GM18873 (cell line): Measurements from ENCODE around the gene ZSCAN12.
A peak's percentile ranks its signal among the peaks of the same experiment; 100 is the strongest.
"Not testable (repeated sequence)": the region's sequence is repeated elsewhere in the genome, so short reads cannot be mapped to it uniquely, and the experiment has no call there.

ENCODE experiments used
- ATAC-seq: cut with Tn5 transposase; IDR thresholded peaks from one replicate; pipeline ENCODE4 v1.9.1; 2021; ENCODE audit warnings: mild to moderate bottlenecking, moderate library complexity, moderate number of reproducible peaks; ENCODE audit not compliant: unreplicated experiment, low FRiP score

Gene ZSCAN12

DNA sequence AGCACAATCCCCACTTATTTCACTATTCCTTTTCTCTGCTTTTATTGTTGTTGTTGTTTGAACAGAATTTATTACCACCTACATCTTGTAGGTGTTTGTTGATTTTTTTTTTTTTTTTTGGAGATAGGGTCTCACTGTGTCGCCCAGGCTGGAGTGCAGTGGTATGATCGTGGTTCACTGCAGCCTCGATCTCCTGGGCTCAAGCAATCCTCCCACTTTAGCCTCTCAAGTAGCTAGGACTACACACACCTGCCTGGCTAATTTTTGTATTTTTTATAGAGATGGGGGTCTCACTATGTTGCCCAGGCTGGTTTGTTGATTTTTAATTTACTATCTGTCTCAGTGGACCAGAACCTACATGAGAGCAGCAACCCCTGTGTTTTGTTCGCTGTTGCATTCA is 3.6 kb downstream of the ZSCAN12 start:
- ATAC-seq: no peak

DNA sequence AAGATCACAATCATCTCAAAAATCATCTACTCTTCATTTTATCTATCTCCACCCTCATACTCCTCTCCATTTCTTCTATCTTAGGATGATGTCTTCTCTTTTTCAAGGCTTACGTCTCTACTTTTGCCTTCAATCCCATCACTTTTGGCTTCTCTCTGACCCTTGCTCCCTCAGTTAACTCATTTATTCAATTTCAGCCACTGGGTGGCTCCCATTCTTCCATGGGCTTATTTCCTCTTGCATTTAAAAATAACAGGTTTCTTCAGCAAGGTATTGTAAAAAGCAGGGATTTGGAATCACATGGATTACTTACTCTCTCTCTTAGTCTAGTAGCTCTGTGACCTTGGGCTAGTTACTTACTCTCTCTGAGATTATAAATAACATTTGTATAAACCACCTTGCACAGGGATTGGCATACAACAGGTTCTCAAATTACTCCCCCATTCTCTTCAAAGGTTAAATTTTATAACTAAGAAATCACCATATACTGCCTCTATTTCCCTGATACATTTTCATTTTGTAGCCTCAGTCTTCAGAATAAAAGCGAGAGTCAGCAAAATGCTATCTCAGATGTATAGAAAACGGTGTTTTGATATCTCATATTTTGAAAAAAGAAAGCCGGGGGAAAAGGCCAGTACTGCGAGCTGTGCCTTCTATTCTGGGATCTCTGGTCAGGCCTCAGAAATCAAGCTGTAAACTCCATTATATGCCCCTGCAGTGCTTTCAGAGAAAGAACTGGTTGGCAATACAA is 5.5 kb downstream of the ZSCAN12 start:
- no peak for ATAC-seq

DNA sequence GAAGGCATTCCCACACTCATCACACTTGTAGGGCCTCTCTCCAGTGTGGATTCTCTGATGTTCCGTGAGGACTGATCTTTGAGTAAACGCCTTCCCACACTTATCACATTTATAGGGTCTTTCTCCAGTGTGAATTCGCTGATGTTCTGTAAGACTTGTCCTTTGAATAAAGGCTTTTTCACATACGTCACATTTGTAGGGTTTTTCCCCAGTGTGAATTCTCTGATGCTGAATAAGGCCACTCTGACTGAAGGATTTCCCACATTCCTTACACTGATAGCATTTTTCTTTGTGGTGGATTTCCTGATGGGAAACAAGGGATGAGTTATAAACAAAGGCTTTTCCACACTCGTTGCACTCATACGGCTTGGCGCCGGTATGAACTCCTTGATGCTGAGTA is 8.9 kb downstream of the ZSCAN12 start:
- ATAC-seq: no peak

DNA sequence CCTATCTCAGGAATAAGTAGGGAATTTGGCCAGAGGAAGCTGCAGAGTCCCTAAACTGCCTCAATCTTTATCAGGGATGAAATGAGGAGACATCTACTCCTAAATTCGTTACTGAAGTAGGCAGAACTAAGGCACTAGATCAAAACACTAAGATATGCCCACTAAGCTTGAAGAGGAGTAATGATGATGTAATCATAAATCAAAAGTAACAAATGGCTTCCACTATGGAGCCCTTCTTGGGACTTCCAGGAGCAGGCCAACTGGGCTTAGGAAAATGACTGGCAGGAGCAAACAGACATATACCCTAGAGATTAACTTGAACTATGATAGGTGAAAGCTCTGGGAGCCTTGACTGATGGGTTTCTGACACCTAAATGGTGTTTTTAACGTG is 15.4 kb downstream of the ZSCAN12 start:
- no peak for ATAC-seq

DNA sequence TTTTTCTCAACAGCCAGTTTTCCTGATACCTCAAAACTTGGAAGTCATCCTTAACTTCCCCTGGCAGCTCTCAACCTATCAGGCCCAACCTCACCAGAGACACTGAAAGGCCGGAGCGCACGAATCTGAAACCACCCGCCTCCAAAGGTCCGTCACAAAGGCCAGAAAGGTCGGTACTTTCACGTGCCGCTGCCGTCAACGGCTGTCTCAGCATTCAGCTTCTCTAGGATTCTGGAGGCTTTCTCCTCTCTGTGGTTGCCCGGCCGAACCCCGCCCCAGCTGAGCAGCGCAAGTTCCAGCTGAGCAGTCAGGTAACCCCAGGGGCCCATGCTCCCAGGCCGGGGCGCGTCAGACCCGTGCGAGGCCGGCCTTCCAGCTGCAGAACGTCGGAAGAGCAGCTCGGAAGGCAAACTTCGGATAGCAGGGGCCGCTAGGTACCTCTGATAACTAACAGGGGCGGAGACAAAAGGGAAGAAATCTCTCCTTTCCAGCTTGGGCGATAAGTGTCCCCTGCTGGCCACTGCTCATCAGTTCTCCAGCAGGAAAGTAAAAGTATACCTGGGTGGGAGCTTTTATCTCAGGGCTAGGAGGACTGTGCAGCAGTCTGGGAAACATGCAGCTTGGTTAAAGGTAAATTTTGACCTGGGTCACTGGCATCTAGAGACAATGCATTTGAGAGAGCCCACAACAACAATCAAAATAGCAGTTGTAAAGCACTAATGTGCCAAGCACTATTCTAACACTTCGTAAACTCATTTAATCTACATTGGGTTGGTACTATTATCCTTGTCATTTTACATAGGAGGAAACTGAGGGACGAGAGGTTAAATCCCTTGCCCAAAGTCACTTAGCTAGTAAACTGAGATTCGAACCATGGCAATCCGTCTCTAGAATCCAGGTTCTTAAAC is 16.1 kb downstream of the ZSCAN12 start:
- ATAC-seq: peak; percentile 93

DNA sequence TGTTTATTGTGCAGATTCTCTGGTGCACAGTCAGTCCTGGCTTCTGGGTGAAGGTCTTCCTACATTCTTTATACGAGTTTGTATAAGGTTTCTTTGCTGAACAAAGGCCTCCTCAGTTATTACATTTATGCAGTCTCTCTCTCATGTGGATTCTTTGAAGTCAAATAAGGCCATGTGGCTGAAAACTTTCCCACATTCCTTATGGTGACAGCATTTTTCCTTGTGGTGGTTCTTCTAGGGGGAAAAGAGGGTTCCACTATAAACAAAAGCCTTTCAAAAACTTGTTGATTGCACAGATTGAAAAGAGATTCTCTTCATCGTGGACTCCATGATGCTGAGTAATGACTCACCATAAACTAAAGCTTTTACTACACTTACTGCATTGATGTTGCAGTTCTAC is 19.2 kb downstream of the ZSCAN12 start:
- ATAC-seq: no peak

DNA sequence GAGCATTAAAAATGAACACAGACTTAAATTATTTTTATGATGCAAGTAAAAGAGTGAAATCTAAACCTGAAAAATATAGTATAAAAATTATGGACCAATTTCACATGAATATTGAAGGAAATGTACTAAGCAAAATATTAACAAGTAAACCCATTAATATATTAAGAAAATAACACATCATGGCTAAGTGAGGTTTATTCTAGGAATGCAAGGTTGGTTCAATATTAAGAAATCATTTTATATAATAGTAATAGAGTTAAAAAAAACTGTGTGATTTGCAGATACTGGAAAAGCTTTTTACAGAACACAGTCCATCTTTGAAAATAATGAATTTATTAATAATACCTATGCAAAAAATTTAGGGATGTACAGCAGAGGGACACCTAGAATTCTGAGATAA is 20.9 kb downstream of the ZSCAN12 start:
- ATAC-seq: no peak

DNA sequence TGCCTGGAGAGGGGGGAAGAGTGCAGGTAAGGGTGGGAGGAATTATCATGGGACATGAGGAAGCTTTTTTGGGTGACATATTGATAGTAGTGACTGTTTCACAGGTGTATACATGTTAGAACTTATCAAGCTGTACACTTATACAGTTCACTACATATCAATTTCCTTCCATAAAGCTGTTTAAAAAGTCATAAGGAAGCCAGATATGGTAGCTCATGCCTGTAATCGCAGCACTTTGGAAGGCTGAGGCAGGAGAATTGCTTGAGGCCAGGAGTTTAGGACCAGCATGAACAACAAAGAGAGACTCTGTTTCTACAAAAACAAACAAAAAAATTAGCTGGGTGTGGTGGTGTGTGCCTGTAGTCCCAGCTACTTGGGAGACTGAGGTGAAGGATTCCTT is 21.7 kb downstream of the ZSCAN12 start:
- no peak for ATAC-seq

DNA sequence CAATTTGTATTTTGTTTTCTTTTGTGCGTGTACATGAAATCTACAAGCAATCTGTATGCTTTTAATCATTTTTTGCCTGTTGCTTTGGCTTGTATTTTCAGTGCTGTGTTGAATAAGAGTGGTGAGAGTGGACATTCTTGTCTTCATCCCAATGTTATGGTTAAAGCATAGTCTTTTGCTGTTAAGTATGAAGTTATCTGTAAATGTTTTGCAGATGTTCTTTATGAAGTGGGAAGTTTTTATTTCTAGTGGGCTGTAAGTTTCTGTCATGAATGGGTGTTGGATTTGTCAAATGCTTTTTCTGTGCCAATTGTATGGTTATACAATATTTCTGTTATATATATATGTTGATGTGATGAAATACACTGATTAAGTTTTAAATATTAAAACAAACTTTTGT is 25.6 kb downstream of the ZSCAN12 start:
- no peak for ATAC-seq

DNA sequence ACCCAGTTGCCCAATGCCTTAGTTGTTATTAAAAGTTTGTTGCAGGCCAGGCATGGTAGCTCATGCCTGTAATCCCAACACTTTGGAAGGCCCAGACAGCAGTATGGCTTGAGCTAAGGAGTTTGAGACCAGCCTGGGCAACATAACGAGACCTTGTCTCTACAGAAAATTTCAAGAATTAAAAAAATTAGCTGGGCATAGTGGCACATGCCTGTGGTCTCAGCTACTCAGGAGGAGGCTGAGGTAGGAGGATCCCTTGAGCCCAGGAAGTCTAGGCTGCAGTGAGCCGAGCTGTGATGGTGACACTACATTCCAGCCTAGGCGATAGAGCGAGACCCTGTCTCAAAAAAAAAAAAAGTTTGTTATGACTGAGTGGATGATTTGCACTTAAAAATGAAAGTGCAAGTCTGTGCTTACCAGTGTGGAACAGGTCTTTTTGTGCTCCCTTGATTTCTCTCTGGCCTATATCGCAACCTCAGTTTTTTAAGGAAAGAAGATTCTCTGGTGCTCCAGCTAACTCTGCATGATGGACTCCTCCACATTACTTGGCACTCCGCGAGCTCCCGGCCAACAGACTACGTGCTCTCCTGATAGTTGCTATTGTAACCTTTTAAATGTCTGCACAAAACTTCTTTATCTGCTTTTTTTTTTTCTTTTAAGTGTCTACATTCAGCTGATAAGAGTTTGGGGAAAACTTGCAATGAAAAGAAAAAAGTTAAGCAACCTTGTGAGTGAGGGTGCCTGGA is 27.7 kb downstream of the ZSCAN12 start:
- no peak for ATAC-seq

DNA sequence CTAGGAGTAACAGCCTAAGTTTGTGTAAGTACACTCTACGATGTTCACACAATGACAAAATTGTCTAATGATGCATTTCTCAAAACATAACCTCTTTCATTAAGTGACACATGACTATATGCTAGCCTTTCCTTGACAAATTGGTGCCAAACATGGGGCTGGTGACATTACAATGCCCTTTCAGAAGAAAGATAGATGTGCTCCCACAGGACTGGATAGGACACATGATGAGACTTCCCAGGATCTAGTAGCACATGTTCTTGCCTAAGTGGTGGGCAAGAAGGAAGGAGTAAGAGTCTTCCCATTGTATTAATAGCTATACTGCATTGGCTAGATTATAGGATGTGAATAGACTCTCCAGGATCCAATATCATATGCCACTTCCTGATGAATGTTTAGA is 28.3 kb downstream of the ZSCAN12 start:
- no peak for ATAC-seq

DNA sequence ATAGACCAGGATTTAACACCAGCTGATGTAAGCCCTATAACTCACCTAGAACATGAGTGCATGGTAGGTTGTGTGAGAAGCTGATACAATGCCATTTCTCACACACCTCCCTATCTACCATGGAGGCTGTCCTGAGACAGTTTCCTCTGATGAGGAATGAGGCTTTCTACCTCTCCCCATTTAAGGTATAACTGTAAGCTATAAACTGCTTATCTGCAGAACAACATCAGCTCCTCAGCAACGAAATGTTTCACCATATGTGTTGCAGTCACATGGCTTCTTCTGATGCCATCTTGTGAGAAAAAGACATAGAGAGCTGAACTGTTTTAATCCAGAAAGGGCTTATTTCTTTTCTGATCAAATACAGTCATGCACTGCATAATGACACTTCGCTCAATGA is 29.1 kb downstream of the ZSCAN12 start:
- no peak for ATAC-seq

DNA sequence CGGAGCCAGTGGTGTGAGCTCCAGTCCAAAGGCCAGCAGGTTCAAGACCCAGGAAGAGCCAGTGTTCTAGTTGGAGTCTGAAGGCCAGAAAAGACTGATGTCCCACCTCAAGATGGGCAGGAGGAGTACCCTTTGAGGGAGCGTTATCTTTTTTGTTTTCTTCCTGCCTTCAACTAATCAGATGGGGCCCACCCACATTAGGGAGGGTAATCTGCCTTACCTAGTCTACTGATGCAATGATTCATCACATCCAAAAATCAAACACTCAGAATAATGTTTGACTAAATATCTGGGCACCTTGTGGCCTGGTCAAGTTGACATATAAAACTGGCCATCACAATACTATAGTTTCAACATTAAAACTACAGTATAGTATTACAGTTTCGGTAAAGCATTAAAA is 30.1 kb downstream of the ZSCAN12 start:
- no peak for ATAC-seq

DNA sequence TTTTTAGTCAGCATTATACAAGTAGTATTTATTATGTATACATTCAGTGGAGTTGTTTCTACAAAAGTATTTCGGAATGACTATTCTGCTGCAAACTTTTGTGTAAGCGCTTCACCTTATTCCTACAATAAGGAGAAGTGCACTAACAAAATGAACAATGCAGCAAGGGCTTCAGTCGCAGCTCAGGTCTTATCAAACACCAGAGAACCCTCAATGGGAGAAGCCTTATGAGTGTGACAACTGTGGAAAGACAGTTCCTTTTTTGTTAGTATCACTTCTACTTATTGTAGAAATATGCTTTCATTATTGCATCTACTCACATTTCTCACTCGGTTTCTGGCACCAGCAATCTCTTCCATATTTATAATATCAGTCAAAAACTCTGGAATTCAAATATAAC is 31.0 kb downstream of the ZSCAN12 start:
- no peak for ATAC-seq

DNA sequence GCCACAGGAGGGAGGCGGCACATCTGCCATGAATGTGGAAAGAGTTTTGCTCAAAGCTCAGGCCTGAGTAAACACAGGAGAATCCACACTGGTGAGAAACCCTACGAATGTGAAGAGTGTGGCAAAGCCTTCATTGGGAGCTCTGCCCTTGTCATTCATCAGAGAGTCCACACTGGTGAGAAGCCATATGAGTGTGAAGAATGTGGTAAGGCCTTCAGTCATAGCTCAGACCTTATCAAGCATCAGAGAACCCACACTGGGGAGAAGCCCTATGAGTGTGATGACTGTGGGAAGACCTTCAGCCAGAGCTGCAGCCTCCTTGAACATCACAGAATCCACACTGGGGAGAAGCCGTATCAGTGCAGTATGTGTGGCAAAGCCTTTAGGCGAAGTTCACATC is 34.0 kb downstream of the ZSCAN12 start:
- ATAC-seq: not testable (repeated sequence)

DNA sequence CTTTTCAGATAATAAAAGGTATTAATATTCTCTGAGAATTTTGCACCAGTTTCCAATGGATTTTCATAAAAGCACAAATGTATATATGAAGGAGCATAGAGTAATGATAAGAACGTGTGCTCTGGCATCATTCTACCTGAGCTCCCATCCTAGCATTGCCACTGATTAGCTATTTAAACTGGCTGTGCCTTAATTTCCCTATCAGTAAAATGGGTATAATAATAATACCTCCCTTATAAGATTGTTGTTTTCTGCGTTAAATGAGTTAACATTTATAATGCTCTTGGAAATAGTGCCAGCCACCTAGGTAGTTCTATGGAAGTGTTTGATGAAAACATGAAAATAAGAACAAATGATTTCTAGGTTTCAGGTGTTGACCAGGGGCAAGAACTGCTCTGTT is 38.6 kb downstream of the ZSCAN12 start:
- no peak for ATAC-seq

DNA sequence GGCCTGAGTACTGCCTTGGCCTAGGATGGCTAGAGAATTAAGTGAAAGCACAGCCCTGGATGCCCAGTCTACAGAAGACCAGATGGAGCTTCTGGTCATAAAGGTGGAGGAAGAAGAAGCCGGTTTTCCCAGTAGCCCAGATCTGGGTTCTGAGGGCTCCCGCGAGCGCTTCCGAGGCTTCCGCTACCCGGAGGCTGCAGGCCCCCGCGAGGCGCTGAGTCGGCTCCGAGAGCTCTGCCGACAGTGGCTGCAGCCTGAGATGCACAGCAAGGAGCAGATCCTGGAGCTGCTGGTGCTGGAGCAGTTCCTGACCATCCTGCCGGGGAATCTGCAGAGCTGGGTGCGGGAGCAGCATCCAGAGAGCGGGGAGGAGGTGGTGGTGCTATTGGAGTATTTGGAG is 40.0 kb downstream of the ZSCAN12 start:
- ATAC-seq: not testable (repeated sequence)

DNA sequence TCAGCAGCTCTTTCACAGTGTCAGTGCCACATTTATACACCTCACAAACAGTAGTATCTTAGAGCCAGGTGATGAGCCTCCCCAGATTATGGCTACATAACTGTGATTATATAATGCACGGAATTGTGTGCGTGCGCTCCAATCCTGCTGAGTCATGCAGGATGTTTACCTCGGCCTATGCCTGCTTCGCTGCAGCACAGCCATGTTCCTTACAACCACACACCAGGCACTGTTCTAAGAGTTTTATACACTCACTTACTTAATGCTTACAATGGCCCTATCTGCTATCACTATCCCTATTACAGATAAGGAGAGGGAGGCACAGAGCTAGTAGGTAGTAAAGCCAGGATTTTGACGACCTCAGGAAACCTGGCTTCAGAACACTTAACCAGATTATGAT is 42.5 kb downstream of the ZSCAN12 start:
- ATAC-seq: no peak

DNA sequence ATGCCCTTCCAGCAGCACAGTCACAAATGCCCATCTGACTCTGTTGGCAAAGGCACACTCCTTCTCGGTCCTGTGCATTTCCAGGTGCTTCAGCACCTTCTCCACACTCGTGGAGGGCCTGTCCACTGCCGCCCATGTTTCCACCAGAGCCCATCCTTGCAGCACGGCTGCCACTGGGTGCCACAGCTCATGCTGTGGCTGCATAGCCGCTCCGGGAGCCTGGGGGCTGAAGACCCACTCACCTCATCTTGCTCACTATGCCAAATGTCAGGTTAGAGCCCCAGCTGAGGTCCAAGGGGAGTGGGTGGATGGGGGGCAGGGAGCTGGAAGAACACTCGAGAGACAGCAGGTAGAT is 42.9 kb downstream of the ZSCAN12 start:
- no peak for ATAC-seq

DNA sequence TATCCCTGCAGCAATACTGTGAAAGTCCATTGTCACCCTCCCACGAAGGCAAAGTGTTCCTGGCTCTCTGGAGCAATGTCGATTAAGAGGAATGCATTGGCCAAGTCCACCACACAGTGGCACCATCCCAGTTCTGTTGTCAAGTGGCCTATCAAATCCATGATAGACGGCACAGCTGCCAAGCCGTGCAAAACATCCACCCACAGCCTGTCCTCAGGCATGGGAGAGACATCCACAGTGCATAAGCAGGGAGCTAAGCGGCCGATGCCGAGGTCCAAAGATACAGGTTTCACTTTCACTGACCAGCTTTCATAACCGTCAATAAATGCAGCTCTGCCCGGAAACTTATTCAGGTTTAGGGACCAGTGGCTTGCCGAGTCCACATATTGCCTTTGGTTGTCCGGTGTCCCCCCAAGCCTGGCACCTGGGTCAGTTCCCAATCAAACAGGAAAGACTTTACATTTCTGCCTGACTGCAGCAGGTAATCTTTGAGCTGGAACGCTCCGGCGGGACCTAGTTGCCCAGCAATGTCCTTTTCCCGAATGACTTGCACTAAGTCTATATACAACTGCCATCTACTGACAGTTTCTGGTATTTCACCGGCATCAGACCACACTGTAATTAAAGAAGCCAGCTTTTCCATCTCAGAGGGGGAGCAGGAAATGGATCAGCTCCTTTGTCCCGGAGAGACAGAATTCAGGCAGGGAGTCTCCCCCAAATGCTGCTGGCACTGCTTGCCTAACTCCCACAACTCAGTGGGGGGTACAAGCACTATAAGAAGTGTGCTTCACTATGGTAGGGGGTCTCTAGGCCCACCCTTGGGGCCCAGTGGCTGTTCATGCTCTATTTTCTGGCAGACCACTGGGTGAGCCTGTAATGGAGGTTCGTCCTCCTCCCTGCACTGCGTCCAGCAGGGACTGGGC is 43.5 kb downstream of the ZSCAN12 start:
- ATAC-seq: peak; percentile 60
